ENCODE results near the gene RNASEH2A. TPM values are rescaled to one million over a fixed set of nuclear protein-coding genes. Genes with fewer than 3 reads are reported as not detected.

The RNASEH2A gene
- total RNA-seq, 1 donor from 2014 or later = 62.7 TPM

DNA sequence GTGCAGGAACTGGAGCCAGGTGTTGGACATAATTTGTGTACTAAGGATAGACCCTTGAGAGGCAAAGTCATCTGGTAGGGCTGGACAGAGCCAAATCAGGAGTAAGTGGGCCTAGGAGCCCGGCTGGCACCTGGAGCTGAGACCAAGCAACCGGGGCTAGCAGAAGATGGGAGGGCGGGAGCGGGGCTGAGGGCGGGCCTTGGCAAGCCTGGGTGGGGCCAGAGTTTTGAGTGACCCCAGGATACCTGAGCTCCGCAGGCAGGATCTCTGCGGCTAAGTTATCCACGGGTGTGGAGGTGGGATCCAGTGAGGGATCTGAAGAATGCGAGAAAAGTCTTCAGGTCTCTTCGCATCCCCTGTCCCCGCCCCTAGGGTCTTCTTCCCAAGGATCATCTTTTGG is 39.2 kb upstream of the RNASEH2A start:
- DNase-seq (ENCODE audit: low read depth) = no peak

DNA sequence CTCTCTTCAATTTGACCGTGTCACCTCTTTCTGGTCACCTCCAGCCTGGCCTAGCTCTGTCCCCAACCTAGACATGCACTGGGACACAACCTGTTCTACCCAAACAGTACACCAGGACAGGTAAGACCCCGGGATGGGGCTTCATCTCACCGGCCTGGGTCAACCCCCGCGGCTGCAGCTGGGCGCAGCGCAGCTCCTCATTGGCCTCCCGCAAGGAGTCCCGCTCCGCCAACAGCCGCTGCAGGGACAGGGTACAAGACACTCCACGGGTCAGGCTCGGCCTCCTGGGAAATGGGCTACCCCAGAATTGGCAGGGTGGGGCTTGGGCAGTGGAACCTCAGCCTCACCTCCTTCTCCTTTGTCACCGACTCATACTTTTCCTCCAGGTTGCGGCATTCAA is 38.7 kb upstream of the RNASEH2A start:
- no peak for DNase-seq (ENCODE audit: low read depth)
- no peak overlapping the region for H3K4me3 ChIP-seq (ENCODE audit: low read depth, low read length)
- TF ChIP-seq, protein P1, sequence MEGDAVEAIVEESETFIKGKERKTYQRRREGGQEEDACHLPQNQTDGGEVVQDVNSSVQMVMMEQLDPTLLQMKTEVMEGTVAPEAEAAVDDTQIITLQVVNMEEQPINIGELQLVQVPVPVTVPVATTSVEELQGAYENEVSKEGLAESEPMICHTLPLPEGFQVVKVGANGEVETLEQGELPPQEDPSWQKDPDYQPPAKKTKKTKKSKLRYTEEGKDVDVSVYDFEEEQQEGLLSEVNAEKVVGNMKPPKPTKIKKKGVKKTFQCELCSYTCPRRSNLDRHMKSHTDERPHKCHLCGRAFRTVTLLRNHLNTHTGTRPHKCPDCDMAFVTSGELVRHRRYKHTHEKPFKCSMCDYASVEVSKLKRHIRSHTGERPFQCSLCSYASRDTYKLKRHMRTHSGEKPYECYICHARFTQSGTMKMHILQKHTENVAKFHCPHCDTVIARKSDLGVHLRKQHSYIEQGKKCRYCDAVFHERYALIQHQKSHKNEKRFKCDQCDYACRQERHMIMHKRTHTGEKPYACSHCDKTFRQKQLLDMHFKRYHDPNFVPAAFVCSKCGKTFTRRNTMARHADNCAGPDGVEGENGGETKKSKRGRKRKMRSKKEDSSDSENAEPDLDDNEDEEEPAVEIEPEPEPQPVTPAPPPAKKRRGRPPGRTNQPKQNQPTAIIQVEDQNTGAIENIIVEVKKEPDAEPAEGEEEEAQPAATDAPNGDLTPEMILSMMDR (conservative IDR thresholded peaks at IDR 0.05; ENCODE audit: low read depth, low read length) = no peak

More for the DNA sequence above, 39.2 kb upstream of the RNASEH2A start:
- TF ChIP-seq, protein P1 (conservative IDR thresholded peaks at IDR 0.05; ENCODE audit: low read depth, low read length) = no peak
- H3K4me3 ChIP-seq (ENCODE audit: low read depth, low read length) = no peak overlapping the region

DNA sequence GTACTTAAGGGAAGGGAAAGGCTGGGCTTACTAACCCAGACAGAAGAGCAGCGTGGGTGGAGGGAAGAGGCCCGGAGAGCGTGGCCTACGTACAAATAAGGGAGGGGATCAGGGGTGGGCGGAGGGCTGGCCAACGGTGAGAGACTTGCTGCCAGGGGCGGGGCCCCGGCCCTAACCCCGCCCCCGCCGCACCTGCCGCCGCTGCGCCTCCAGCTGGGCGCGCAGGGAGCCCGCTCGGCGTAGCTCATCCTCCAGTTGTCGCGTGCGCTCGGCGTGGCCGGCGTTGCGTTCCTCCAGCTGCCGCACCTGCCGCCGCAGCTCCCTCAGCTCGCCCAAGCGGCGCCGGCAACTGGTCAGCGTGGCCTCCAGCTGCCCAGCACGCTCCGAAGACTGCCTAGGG is 36.7 kb upstream of the RNASEH2A start:
- H3K4me3 ChIP-seq (ENCODE audit: low read depth, low read length) = no peak overlapping the region
- DNase-seq (ENCODE audit: low read depth) = no peak
- TF ChIP-seq, protein P1 (conservative IDR thresholded peaks at IDR 0.05; ENCODE audit: low read depth, low read length) = no peak

DNA sequence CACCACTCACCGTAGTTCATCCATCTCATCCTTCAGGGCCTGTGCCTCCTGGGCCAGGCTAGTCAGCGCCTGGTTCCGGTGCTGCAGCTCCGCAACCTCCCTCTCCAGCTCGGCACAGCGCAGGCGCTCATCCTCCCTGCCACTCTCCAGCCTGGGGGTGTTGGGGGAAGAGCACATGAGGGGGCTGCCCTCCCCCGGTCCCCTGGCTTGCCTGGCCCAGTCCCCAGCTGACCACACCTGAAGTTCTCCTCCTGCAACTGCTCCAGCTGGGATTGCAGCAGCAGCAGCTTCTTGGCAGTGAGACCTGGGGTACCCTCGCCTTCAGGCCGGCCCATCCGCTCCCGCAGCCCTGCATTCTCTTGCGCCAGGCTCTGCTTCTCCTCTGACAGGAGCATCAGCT is 35.5 kb upstream of the RNASEH2A start:
- no peak for DNase-seq (ENCODE audit: low read depth)
- TF ChIP-seq, protein P1 (conservative IDR thresholded peaks at IDR 0.05; ENCODE audit: low read depth, low read length) = no peak

DNA sequence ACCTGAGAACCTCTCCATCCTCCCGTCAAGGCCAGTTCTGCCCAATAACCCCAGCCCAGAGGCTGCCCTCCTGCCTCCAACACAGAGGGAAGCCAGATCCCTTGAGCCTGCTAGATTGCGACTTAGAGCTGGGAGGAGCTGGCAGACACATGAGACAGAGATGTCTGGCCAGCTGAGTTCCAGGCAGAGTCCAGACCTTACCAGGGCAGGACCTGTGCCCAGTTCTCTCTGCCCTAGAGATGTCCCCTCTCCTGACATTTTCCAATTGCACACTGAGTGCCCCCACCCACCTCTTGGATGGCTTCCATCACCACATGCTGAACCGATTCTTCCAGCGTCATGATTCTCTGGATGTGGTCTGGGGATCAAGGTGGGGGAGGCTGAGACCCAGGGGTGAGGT is 34.1 kb upstream of the RNASEH2A start:
- no peak for DNase-seq (ENCODE audit: low read depth)
- no peak overlapping the region for H3K4me3 ChIP-seq (ENCODE audit: low read depth, low read length)
- TF ChIP-seq, protein P1 (conservative IDR thresholded peaks at IDR 0.05; ENCODE audit: low read depth, low read length) = no peak

More for the DNA sequence above, 35.5 kb upstream of the RNASEH2A start:
- no peak overlapping the region for H3K4me3 ChIP-seq (ENCODE audit: low read depth, low read length)

DNA sequence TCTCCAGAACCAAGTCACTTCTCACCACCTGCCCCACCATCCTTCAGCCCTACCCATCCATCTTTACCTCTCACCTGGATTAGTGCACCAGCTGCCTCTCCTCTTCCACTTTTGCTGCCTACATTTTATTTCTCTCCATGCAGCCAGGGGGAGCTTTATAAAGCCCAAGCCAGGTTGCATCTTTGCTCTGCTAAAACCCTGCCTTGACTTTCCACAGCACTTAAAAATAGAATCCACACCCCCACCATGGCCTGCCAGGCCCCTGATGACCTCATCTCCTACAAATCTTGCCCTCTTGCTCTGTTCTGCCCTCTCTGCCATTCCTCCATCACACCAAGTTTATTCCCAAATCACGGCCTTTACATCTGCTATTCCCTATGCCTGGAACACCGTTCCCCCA is 32.8 kb upstream of the RNASEH2A start:
- H3K4me3 ChIP-seq (ENCODE audit: low read depth, low read length) = no peak overlapping the region
- DNase-seq (ENCODE audit: low read depth) = no peak
- TF ChIP-seq, protein P1 (conservative IDR thresholded peaks at IDR 0.05; ENCODE audit: low read depth, low read length) = peak; percentile 50
